Endothelial cell of umbilical vein (primary cell): Measurements from ENCODE around the gene SPATA3. TPM values are rescaled to one million over a fixed set of nuclear protein-coding genes. Genes with fewer than 3 reads are reported as not detected.

Experiments
- BruUV-seq: library from RNA; stranded (reverse); fragments of 400-500 nt; replicated peaks from 2 replicates; lab custom pipeline; 2021; lab: Mats Ljungman, UMichigan
- CTCF ChIA-PET: fragments of 300-600, 350-600 bp; sonication (Branson Sonifier 250); formaldehyde crosslinking; loops from one replicate; lab custom pipeline; 2021; ENCODE audit warnings: antibody characterized with exemption, inconsistent platforms; lab: Charles Lee
- POLR2A ChIA-PET: fragments of 300-600, 350-600 bp; sonication (Branson Sonifier 250); formaldehyde crosslinking; loops from one replicate; lab custom pipeline; 2021; ENCODE audit warnings: antibody characterized with exemption, inconsistent platforms; lab: Charles Lee
- DNase-seq: peaks from one replicate; pipeline ENCODE4 v3.0.0-alpha.2; 2011; ENCODE audit warnings: low read depth, low spot score
- FAIRE-seq: peaks from 2 replicates; lab custom pipeline; 2011; peaks lifted over from hg19 to GRCh38; lab: Jason Lieb, UNC
- H2AFZ ChIP-seq: 2 replicates; pipeline ENCODE4 v1.6.0; 2012; ENCODE audit warnings: low read depth, low read length, control low read depth, inconsistent platforms
- H3K27ac ChIP-seq: 2 replicates; pipeline ENCODE4 v1.5.1; 2011; ENCODE audit warnings: low read depth, mild to moderate bottlenecking, control low read depth, low read length, moderate library complexity; ENCODE audit not compliant: insufficient read depth
- H3K27me3 ChIP-seq, 2 experiments: 2 replicates each; pipeline versions ENCODE4 v1.6.0 to v1.6.1; 2011; ENCODE audit warnings: low read length in 2 of 2, mixed read lengths in 1 of 2; ENCODE audit not compliant: control insufficient read depth in 2 of 2, insufficient read depth in 2 of 2
- H3K36me3 ChIP-seq, 2 experiments: 2 replicates in 1 of 2; 3 replicates in 1 of 2; pipeline ENCODE4 v1.5.1; 2011; ENCODE audit warnings: low read length in 2 of 2, mild to moderate bottlenecking in 1 of 2, moderate library complexity in 1 of 2; ENCODE audit not compliant: control insufficient read depth in 2 of 2, insufficient read depth in 2 of 2; ENCODE audit errors: extremely low read depth in 1 of 2
- H3K4me1 ChIP-seq: 3 replicates; pipeline ENCODE4 v1.5.1; 2011; ENCODE audit warnings: mild to moderate bottlenecking, low read length; ENCODE audit not compliant: control insufficient read depth, insufficient read depth; ENCODE audit errors: extremely low read depth
- H3K4me2 ChIP-seq: 2 replicates; pipeline ENCODE4 v1.6.1; 2011; ENCODE audit warnings: low read length, control low read depth, mixed read lengths; ENCODE audit not compliant: insufficient read depth
- H3K4me3 ChIP-seq, 3 experiments: fragments of 200-600 bp in 1 of 3; sonication (generic), shearing (Covaris generic) in 1 of 3; replicated peaks in 1 of 3; 2 replicates each; pipeline ENCODE4 v1.5.1; 2011 to 2016; ENCODE audit warnings: control low read depth in 3 of 3, low read length in 3 of 3, mild to moderate bottlenecking in 2 of 3, inconsistent platforms in 1 of 3, low read depth in 1 of 3, moderate library complexity in 1 of 3; ENCODE audit not compliant: insufficient read depth in 1 of 3
- H3K79me2 ChIP-seq: 2 replicates; pipeline ENCODE4 v1.6.0; 2012; ENCODE audit warnings: low read length, inconsistent platforms; ENCODE audit not compliant: control insufficient read depth, insufficient read depth
- H3K9ac ChIP-seq: replicated peaks from 2 replicates; pipeline ENCODE3; 2011; ENCODE audit warnings: low read length, control low read depth; ENCODE audit not compliant: insufficient read depth; ENCODE audit errors: extremely low read depth
- H3K9me1 ChIP-seq: replicated peaks from 3 replicates; pipeline ENCODE4 v1.6.0; 2011; ENCODE audit warnings: mild to moderate bottlenecking, low read length; ENCODE audit not compliant: control insufficient read depth, insufficient read depth; ENCODE audit errors: extremely low read depth
- H3K9me3 ChIP-seq: replicated peaks from 2 replicates; pipeline ENCODE4 v1.5.1; 2012; ENCODE audit warnings: low read length, inconsistent platforms; ENCODE audit not compliant: control insufficient read depth, insufficient read depth
- H4K20me1 ChIP-seq: replicated peaks from 2 replicates; pipeline ENCODE3; 2011; ENCODE audit warnings: mild to moderate bottlenecking, low read length; ENCODE audit not compliant: control insufficient read depth, insufficient read depth; ENCODE audit errors: extremely low read depth
- EZH2 ChIP-seq: IDR thresholded peaks from 2 replicates; pipeline ENCODE4 v1.6.1; 2012; ENCODE audit warnings: borderline replicate concordance, low read depth, mild to moderate bottlenecking, moderate library complexity, low read length, inconsistent platforms; ENCODE audit not compliant: severe bottlenecking
- FOS ChIP-seq: IDR thresholded peaks from 2 replicates; pipeline ENCODE4 v1.6.1; 2011; ENCODE audit warnings: mild to moderate bottlenecking, low read length, moderate library complexity, borderline replicate concordance; ENCODE audit not compliant: insufficient read depth
- GATA2 ChIP-seq: IDR thresholded peaks from 2 replicates; pipeline ENCODE4 v1.7.0; 2011; ENCODE audit warnings: low read depth, mild to moderate bottlenecking, moderate library complexity, mixed read lengths, low read length; ENCODE audit not compliant: insufficient read length, insufficient read depth
- JUN ChIP-seq: IDR thresholded peaks from 2 replicates; pipeline ENCODE4 v1.6.1; 2011; ENCODE audit warnings: borderline replicate concordance, low read depth; ENCODE audit not compliant: insufficient read length, insufficient read depth
- MYC ChIP-seq: IDR thresholded peaks from one replicate; pipeline ENCODE4 v1.6.1; 2011; ENCODE audit warnings: mild to moderate bottlenecking, low read depth, low read length
- POLR2A ChIP-seq: IDR thresholded peaks from 2 replicates; pipeline ENCODE4 v1.6.1; 2012; ENCODE audit warnings: low read depth, mild to moderate bottlenecking, control low read depth, low read length
- POLR2AphosphoS5 ChIP-seq: IDR thresholded peaks from 2 replicates; pipeline ENCODE4 v1.6.1; 2012; ENCODE audit warnings: low read depth, mild to moderate bottlenecking, control low read depth, low read length, moderate library complexity; ENCODE audit not compliant: insufficient read depth
- dilution Hi-C: fragments of 300-500 bp; cut with MboI; formaldehyde crosslinking; loops from one replicate; pipeline ENCODE4 v1.15.0; 2019; ENCODE audit warnings: low sequenced_read_pairs; ENCODE audit not compliant: extremely low pct_ligation_motif_present
- intact Hi-C: fragments of 100-400 bp; cut with micrococcal nuclease; formaldehyde crosslinking; loops from one replicate; pipeline ENCODE4 v1.10.0; 2022
- polyA plus RNA-seq, 4 experiments: library from polyadenylated mRNA; depleted of rRNA in 3 of 4; stranded (reverse) in 3 of 4; unstranded in 1 of 4; fragments of >200 nt; gene quantifications; 2 replicates each; pipeline versions ENCODE4 v1.2.1 to v1.2.3, GENCODE V29; 2011 to 2012; ENCODE audit warnings: missing spikeins in 1 of 4
- total RNA-seq: library from RNA; stranded (reverse); gene quantifications from 2 replicates; pipeline ENCODE4 v1.2.3, GENCODE V29; 2021
- TF ChIP-seq, protein P1 (sequence below), 2 donors: IDR thresholded peaks; 1 replicate in 1 of 2; 2 replicates in 1 of 2; pipeline ENCODE4 v1.5.1; 2011; ENCODE audit warnings: low read length in 2 of 2, mild to moderate bottlenecking in 2 of 2, moderate library complexity in 2 of 2, control low read depth in 1 of 2, inconsistent platforms in 1 of 2, low read depth in 1 of 2; ENCODE audit not compliant: insufficient read depth in 1 of 2; ENCODE audit errors: extremely low read depth in 1 of 2
- TF ChIP-seq, protein P2 (sequence below): IDR thresholded peaks from 2 replicates; pipeline ENCODE4 v1.6.1; 2011; ENCODE audit not compliant: insufficient read depth, insufficient read length

The SPATA3 gene
- total and polyA plus RNA-seq, 2 donors (not counting 3 experiments of a cell fraction or from before 2014, with no cell fraction given), result not detected

DNA sequence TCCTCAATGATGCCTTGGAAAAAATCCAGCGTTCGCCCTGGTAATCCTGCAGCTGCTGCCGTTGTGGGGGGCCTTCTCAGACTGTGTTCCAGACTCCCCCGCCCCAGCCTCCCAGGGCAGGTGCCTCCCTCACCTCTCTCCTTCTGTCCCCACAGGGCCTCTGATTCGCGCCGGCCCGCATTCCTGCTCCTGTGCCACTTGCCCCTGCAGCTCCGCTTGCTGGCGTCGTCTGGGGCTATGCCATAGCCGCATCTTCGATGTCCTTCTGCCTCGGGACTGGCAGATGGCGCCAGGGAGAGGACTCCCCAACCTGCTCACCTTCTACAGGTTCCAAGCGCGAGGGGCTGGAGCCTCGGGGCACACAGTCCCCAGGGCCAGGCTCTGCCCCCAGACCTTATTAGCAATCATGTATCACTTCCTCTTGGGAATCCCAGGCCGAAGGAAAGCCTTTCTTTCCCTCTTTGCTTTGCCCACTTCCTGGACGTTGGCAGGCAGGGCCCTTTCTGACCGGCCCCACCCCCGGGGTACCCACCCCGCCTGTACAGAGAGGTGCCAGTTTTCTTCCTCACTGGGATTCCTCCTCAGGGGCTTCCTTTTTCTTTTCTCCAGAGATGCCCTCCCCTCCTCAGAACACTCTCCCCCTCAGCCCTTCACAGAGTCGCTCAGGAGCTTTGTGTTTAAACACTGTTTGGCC is 4.4 kb downstream of the SPATA3 start:
- Histone ChIP-seq H3K27ac (no peak overlapping the region), H3K36me3 (no peaks in the 10 kb centered on the region), H3K4me3 (no peak overlapping the region), H3K4me2 (no peak overlapping the region), H4K20me1 (no peaks in the 10 kb centered on the region), H3K79me2 (no peaks in the 10 kb centered on the region), H2AFZ (no peak overlapping the region), H3K27me3 (peaks cover 2 to 10% of the 10 kb centered on the region in 2 experiments), H3K9me3 (no peaks in the 10 kb centered on the region), H3K4me1 (no peaks in the 10 kb centered on the region), H3K9me1 (no peaks in the 10 kb centered on the region), H3K9ac (no peak overlapping the region)
- POLR2A ChIA-PET, result no interaction called here
- FAIRE-seq (no peak), DNase-seq (no peak)
- TF ChIP-seq, protein P1, sequence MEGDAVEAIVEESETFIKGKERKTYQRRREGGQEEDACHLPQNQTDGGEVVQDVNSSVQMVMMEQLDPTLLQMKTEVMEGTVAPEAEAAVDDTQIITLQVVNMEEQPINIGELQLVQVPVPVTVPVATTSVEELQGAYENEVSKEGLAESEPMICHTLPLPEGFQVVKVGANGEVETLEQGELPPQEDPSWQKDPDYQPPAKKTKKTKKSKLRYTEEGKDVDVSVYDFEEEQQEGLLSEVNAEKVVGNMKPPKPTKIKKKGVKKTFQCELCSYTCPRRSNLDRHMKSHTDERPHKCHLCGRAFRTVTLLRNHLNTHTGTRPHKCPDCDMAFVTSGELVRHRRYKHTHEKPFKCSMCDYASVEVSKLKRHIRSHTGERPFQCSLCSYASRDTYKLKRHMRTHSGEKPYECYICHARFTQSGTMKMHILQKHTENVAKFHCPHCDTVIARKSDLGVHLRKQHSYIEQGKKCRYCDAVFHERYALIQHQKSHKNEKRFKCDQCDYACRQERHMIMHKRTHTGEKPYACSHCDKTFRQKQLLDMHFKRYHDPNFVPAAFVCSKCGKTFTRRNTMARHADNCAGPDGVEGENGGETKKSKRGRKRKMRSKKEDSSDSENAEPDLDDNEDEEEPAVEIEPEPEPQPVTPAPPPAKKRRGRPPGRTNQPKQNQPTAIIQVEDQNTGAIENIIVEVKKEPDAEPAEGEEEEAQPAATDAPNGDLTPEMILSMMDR (IDR thresholded peaks at IDR 0.05; ENCODE audit: extremely low read depth in 1 of 2, insufficient read depth in 1 of 2, low read depth in 1 of 2, low read length in 2 of 2), result no peak
- TF ChIP-seq, protein P2, sequence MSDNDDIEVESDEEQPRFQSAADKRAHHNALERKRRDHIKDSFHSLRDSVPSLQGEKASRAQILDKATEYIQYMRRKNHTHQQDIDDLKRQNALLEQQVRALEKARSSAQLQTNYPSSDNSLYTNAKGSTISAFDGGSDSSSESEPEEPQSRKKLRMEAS, result no peak
- TF ChIP-seq FOS (no peak), POLR2AphosphoS5 (no peak), GATA2 (no peak), EZH2 (no peak), MYC (no peak), POLR2A (no peak), JUN (no peak)
- CTCF ChIA-PET, result interaction anchor here (0.7 to 1.7 kb wide), 3 partner anchors 12 to 176 kb away, joined by 3 read pairs; no protein-coding TSS in a partner anchor
- intact Hi-C loops, result no loop called here
- BruUV-seq, result no TSS peak
- dilution Hi-C loops, result no loop called here
